Glomerular visceral epithelial cell (primary cell): ENCODE results near the gene HDAC7.
"Not testable (repeated sequence)": the region's sequence is repeated elsewhere in the genome, so short reads cannot be mapped to it uniquely, and the experiment has no call there.

ENCODE experiments used
- DNase-seq: peaks from one replicate; pipeline ENCODE4 v3.0.0-alpha.2; 2016; ENCODE audit errors: extremely low spot score

The HDAC7 gene

DNA sequence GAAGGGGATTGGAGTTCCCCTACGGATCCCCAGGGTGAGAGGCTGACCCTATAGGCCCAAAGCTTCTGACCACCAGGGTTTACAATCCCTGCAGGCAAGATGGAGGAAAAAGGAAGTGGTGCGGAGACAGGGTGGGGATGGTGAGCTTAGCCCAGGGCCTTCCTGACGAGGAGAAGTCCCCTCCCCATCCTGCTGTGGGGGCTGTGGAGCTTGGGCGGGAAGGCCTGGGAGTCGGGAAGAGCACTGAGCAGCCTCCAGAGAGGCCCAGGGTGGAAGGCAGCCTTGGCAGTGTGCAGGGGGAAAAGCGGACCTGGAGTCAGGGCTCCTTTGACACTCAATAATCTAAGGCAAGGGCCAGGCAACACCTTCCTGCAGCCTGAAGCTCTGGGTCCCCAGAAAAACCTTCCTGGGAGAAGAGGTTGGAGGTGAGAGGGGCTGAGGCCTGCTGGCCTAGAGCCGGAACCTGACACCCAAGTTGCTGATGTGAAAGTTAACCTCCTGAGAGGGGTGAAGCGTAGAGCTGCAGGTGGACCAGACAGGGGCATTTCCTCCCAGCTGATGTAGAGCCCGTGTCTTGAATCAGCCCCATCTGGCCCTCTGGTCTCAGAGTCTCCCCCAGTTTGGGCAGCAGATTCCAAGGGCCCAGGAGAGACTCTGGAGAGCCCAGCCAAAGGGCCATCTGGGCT lies 6.0 kb downstream of the HDAC7 start:
- DNase-seq = no peak

- peak; percentile 88 for DNase-seq
Observed at GRCh38 chr12:47812797-47813510, 6.7 kb downstream of the HDAC7 start.

GRCh38 chr12:47811581-47812484 lies 7.9 kb downstream of the HDAC7 start:
- DNase-seq = no peak

- DNase-seq = no peak
Observed at GRCh38 chr12:47811072-47811396, 8.7 kb downstream of the HDAC7 start.

DNA sequence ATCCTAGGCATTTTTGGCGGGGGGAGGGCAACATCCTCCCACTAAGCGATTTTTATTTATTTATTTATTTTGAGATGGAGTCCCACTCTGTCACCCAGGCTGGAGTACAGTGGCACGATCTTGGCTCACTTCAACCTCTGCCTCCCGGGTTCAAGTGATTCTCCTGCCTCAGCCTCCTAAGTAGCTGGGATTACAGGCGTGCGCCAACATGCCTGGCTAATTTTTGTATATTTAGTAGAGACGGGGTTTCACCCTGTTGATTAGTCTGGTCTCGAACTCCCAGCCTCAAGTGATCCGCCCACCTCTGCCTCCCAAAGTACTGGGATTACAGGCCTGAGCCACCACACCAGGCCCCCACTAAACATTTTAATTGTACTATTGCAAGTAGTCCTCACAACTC lies 10.2 kb downstream of the HDAC7 start:
- not testable (repeated sequence) for DNase-seq

GRCh38 chr12:47808574-47809365 lies 10.9 kb downstream of the HDAC7 start:
- DNase-seq = no peak

DNA sequence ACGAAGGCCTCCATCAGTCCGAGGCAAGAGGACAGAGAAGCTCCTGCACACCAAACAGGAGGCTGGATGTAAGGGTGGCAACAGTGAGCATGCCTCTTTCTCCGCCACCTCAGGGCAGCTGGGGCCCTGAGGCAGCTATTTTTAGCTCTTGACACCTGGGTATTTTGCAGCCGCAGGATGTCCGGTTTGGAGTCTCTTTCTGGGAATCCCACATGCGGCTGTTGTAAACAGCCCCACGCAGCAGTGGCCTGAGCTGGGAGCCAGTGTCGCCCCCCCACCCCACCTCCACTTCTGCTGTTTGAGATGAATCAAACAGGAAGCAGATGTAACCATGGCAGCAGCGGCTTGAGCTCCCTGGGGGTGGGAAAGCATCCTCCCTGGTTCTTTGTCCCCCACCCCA lies 11.7 kb downstream of the HDAC7 start:
- no peak for DNase-seq

GRCh38 chr12:47807338-47807737 lies 12.4 kb downstream of the HDAC7 start:
- no peak for DNase-seq

DNA sequence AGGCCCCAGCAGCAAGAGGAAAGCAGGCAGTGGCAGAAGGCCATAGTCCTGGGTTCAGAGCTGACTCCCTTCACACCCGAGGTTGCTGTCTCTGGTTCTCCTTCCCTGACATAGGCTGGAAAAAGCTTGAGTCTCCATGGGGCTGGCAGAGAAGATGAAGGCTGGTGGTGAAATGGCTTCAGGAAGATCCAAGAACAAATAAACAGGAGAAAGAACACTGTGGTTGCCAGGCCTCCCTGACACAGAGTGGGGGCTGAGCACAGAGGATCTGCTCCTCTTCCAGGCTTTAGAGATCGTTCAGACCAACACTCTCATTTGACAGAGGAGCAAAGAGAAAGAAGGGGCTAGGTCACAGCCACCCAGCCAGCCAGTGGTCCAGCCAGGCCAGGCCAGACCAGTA lies 14.3 kb downstream of the HDAC7 start:
- no peak for DNase-seq

- DNase-seq = no peak
Observed at GRCh38 chr12:47804171-47804570, 15.5 kb downstream of the HDAC7 start.

DNA sequence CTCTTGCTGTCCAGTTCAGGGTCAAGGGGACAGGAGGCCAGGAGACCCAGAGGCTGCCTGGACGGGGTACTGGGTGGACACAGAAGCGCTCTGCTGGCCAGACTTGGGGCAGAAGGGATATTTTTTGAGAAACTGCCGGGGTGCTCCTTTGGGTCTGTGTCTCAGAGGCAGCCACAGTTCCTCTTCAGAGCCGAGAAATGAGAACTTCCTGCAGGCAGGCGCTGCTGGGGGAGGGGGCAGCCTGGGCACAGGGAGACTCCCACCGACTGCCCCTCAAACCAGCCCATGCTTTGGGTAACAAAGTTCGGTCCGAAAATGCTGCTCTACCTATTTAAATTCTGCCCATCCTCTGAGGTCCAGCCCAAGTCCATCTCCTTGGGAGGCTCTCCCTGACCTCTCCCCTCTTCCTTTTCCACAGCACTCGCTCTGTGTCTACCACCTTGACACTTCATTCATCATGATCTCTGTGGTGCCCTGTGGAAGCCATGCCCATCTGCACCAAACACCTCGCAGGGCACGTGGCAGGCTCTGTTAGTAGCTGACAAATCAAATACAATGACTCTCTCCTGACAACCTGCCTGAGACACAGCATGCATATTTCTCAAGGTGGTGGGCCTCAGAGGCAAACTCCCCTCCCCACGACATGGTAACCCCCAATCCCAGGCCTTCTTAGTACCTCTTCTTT lies 16.4 kb downstream of the HDAC7 start:
- no peak for DNase-seq

- no peak for DNase-seq
Observed at GRCh38 chr12:47802312-47802711, 17.4 kb downstream of the HDAC7 start.

- DNase-seq = no peak
Observed at GRCh38 chr12:47801904-47802246, 17.8 kb downstream of the HDAC7 start.

DNA sequence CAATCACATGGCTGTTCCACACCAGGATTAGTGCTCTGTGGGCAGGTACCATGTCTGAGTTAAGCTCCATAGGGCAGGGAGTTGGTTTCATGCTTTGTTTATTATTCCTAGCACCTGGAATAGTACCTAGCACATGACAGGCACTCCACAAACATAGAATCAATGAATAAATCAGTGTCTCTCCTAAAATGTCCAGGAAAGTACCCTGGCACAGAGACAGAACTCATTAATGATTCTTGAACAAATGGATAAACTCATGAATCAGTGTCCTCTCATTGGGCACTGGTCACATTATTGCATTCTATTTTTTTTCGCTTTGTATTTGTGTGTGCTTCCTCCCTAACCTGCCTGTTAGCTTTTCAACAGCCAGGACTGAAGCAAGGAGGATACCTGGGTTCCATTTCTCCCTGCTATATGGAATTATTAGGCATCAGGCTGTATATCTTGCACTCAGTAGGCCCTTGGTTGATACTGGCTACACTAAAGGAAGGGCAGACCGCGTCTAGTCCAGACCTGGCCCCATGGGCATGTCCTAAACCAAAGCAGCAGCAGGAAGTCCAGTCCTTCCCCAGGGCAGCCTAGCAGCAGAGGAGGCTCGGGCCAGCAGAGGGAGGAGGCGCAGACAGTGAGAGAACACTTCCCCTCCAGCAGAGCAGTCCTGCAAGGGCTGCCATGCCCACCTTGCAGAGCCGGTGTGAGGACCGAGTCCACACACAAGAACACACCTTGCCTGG lies 18.4 kb downstream of the HDAC7 start:
- no peak for DNase-seq

DNA sequence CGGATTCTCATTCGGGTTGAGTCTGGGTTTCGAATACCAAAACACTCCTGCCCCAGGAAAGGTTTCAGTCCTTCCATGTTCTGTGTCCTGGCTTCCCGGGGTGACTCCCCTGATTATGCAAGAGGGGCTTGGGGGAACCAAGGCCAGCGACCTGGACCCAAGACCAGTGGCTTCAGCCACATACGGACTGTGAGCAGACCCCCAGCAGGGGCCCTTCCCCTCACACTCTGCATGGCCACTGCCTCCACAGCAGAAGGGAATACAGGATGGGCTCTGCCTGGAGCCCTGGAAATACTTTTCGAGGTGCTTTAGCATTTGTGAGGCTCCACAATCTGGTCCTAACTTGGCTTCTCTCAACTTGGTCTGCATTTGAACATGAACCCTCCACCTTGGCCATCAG lies 19.1 kb downstream of the HDAC7 start:
- DNase-seq = no peak

DNA sequence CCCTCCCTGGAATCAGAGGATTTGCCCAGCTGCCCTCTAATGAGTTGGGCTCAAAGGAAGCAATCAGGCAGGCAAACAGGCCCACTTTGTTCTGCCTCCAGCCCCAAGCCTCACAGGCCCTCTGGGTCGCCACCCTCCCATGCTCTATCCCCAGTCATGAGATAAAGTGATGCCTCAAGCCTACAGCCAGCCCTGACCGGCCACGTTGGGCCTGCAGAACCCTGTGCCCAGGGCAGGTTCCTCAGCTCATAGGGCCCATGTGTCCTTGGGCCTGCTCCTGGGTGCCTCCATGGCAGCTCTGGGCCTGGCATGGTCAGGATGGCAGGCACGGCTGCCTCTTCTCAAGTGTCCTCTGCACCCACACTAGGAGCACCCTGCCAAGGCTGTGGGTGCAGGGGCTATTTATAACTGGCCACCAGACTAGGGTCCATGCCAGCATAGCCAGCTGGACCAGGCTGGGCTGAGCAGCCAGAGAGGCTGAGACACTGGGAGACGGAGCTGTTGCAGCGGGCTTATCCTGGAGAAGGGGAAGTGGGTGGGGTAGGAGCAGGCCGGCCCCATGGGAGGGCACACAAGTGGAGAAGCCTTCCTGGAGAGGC lies 20.2 kb downstream of the HDAC7 start:
- no peak for DNase-seq

GRCh38 chr12:47798382-47798948 lies 21.2 kb downstream of the HDAC7 start:
- no peak for DNase-seq

- DNase-seq = no peak
Observed at GRCh38 chr12:47797441-47797840, 22.3 kb downstream of the HDAC7 start.

DNA sequence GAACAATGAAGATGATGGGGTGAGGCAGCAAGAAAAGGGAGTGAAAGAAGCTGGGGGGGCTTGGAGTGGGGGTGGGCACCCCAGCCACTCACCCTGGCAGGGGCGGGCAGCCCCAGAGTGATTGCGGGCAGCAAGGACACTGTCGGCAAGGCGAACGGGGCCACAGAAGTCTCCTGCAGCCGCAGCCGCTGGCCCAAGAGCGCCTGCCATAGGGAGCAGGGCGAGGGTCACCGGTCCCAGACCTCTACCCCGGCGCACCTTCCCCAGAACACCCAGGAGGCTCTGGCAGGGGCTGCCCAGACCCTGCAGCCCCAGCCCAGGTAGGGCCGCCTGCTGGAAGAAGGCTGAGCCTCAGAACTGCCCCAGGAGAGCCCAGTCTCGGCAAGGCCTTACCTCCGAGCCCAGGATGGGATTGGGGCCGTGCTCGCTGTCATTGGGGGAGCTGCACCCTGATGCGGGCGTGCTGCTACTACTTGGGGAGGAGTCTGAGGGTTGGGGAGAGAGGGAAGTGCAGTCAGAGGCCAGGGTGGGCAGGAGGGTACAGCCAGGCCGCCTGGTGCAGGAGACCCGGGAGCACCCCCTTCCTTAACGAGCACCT lies 23.8 kb downstream of the HDAC7 start:
- DNase-seq = no peak
